Lung microvascular endothelial cell (primary cell): ENCODE data around the gene ZFP36L2. TPM values are rescaled to one million over a fixed set of nuclear protein-coding genes. Genes with fewer than 3 reads are reported as not detected.

Experiments used
- DNase-seq, 2 donors: peaks; one replicate each; pipeline versions ENCODE4 v3.0.0 to v3.0.0-alpha.2; 2010; ENCODE audit warnings: low read depth in 2 of 2
- total RNA-seq: library from RNA; depleted of rRNA; stranded (reverse); fragments of >200 nt; gene quantifications from 2 replicates; pipeline ENCODE4 v1.2.1, GENCODE V29; 2014

Gene ZFP36L2
- total RNA-seq, 1 donor from 2014 or later: 7.7 TPM

DNA sequence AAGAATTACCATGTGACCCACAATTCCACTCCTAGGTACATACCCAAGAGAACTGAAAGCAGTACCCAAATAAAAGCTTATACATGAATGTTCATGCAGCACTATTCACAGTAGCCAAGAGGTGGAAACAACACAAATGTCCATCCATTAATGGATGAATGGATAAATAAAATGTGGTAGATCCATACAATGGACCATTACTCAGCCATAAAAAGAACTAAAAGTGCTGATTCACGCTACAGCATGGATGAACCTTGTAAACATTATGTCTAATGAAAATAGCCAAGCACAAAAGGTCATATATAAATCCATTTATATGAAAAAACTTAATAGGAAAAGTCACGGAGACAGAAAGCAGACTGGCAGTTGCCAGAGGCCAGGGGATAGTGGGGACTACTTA is 23.6 kb upstream of the ZFP36L2 start:
- no peak for DNase-seq

DNA sequence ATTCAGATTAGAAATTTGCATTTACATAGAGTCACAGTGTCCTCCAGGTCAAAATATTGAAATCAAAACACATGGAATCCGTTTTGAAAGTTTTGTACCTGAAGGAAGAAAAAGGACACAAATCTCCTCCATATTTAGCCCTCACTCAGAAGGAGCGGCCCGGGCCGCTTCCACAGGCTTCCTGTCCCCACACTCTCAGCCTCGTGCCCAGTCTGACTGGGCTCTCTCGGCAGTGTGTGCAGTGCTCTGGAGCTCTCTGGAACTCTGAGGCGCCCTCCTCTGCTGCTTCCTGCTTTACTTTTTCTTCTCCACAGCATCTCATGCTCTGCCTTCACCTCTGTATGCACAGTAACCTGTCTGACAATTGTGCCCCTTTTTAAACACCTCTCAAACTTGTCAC is 22.2 kb upstream of the ZFP36L2 start:
- no peak for DNase-seq

DNA sequence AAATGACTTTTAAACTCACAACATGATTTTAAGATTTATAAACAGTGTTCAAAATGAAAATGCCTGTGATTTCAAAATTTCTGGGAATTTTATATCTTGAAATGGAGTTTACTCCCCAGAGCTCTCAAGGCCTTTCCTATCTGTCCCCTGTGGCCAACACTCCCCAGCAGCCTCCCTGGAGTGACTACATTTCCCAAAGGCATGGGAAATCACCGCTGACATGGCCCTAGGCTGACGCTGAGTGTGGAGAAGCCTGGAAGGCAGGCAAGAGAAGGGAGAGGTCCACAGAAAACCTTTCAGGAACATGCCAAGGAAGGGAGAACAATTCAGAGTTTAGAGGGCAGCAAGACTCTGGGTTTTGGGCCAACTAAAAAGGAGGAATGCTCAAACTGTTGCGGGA is 20.2 kb upstream of the ZFP36L2 start:
- no peak for DNase-seq

DNA sequence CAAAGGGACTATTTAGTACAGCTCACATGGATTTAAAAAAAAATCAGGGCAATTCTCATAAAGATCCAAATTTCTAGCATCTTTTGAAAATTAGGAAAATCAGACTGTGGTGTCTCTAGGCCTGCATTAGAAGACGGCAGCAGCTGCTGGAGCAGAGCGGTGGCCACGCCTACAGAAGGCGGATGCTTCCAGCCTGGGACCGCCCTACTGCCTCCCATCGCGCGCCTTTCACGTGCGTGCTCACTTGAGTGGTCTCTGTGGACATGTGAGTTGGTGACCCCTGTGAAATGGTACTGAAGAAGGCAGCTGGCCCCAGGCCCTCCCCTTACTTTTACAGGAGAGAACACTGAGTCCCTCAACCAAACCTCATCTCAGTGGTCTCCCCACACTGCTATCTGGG is 15.2 kb upstream of the ZFP36L2 start:
- DNase-seq: no peak

DNA sequence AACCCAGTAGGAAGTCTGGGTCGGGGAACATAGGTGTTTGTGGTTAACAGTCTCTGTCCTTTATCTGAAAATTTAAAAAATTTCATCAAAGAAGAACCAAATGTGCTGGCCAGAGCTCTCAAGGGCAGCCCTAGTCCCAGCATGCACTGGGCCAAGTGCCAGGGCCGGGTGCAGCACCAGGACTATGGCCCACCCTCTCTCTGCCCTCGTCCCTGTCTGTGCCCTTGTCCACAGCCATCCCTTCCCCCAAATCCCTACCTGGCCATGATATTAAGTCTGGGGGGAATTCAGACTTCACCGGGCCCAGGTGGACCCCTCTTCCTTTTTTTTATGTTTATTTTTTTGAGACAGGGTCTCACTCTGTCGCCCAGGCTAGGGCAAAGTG is 14.4 kb upstream of the ZFP36L2 start:
- DNase-seq: no peak

DNA sequence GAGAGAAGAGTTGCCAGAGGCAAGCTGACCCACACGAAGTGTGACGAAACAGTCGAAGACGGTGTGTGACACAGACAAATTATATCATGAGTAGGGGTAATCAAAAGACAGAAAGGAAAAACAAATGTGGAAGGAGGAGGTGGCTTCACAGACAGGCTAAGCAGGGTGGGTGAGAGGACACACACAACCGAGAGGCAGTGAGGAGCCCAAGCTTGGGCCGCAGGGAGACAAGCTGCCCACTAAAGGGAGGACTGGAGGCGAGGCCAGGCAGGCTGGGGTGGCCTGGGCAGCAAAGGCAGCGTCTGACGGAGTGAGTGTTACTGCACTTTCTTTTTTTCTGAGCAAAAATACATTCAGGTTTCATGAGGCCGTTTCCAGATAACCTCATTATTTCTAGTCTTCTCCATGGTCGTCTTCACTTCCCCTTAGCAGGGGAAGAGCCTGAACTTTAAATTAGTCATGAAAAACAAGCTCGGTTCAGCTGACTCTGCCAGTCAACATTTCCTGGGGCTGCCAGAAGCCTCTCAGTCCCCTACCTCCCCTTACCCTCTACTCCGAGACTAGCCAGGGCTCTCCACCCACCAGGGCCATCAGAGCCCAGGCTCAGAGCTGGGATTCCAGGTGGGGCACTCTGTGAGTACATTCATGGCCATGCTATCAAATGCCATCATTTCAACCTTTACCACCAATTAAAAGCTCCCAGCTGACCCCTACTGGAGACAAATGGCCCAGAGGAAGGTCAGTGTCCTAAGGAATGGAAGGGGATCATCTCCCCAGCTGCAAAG is 13.8 kb upstream of the ZFP36L2 start:
- no peak for DNase-seq

DNA sequence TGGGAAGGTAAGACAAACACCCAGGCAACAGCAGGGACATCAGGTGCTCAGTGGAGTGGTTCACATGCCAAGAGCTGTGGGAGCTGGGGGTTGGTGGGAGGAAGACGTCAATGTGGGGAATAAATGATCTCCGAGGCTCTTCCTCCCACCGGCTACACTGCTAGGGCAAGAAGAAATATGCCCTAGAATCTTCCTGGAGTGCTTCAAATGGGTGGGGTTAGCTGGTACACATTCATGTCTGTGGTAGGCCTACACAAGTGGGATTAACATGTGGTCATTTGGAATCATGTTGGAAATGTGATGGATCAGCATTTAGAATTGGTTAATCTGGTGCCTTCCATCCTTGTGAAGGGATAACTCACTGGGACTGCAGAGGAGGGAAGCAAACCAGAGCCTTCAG is 12.4 kb upstream of the ZFP36L2 start:
- DNase-seq: no peak

DNA sequence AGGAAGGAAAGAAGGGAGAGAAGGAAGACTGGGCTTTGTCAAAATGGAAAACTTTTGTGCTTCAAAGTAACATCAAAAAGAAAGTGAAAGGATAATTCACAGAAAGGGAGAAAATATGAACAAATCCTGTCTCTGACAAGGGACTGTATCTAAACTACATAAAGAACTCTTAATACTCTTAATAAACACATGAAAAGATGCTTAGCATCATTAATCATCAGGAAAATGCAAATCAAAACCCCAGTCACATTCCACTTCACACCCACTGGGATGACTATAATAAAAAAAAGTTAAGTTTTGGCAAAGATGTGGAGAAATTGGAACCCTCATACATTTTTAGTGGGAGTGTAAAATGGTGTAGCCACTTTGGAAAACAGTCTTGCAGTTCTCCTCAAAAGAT is 11.8 kb upstream of the ZFP36L2 start:
- no peak for DNase-seq

DNA sequence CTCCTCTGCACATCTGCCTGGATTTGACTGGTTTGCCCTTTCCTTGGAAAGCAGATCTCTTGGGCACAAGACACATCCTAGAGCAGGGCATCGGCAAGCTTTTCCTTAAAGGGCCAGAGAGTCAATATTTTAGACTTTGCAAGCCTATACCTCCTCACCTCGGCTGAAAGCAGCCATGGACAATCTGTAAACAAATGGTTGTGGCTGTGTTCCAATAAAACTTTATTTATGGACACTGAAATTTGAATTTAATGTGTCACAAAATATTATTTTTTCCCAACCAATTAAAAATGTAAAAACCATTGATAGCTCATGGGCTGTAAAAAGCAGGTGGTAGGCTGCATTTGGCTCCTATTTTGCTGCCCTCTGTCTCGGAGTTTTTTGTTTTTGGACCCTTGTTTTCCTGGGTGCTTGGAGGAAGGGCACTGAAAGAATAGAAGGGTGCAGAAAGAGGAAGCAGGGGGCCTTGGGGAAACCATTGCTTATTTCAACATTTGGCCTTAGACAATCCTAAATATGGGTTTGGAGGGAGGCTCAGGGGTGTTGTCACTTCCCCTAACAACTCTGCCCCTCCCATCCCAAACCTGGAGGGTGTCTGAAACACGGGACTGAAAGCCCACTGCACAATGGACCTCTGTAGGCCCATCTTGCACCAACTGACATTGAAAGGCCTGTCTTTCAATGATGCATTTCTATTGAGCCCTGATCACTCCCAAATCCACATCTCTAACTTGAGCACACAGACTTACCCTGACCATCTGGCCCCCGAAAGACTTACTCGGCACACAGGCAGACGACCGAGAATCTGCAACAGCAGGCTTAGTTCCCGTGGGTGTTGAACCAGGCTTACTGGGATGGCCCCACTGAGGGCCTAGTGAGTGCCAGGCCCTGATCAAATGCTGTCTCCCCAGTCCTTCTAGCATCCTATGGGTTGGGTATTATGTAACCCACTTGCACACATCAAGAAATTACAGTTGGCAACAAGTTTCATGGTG is 7.1 kb upstream of the ZFP36L2 start:
- no peak for DNase-seq

DNA sequence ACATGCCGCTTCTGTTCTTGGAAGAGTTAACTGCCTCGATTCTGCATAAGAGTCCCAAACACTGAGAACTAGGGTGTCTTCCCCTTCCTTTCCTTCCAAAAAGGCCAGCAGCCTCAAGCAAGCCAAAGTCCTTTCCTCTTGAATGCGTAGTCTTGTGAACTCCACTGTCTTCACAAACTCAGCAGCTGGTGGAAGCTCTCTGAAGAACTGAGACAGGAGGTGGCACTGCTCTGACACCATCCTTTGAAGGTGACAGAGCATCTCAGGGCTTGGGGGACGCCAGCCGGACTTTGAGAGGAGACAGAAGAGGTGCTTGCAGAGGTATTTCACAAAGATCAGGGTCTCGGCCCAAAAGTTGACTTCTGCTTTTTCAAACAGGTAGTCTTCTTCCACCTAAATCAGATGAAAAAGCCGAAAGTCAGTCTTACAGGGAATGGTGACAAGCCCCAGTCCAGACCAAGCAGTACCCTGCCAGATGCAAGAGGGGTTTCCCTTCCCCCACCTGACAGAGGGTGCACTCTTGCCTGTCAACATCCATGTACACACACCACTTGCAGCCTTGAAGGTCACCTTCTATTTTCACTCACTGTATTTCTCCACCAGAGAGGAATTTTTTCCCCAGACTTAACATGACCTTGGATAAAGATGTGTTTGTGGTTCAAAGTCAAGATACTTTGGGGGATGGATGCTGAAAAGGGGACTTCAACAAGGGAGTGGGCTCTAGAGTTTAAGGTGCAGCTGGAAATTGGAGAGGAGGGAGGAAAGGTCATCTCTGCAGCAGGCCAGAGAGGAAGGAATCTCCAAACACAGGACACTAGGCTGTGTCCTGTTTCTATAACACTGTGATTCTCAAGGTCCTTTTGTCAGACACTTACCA is 4.8 kb upstream of the ZFP36L2 start:
- DNase-seq: no peak

DNA sequence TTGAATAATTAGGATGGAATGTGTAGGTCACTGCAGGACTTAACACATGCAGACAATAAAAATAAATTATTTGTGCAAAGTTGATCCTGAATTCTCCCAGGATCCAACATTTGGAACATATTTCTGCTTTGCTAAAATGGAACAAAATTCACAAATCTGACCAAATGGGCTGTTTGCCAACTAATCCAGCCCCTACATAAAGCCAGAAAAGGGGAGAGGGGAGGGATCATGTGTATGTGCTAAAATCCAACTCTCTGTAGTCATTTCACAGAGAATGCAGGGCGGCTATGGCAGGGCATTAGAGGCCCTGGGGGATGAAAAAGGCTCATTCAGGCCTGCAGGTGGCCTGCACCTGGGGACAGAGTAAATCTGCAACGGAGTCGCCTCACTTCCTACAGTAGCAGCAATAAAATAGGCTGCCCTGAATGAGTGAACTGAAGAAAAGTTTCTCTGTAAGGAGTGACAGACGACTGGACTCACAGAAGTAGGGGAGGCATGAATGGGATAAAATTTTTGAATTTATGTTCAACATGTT is 4.0 kb upstream of the ZFP36L2 start:
- DNase-seq: no peak

DNA sequence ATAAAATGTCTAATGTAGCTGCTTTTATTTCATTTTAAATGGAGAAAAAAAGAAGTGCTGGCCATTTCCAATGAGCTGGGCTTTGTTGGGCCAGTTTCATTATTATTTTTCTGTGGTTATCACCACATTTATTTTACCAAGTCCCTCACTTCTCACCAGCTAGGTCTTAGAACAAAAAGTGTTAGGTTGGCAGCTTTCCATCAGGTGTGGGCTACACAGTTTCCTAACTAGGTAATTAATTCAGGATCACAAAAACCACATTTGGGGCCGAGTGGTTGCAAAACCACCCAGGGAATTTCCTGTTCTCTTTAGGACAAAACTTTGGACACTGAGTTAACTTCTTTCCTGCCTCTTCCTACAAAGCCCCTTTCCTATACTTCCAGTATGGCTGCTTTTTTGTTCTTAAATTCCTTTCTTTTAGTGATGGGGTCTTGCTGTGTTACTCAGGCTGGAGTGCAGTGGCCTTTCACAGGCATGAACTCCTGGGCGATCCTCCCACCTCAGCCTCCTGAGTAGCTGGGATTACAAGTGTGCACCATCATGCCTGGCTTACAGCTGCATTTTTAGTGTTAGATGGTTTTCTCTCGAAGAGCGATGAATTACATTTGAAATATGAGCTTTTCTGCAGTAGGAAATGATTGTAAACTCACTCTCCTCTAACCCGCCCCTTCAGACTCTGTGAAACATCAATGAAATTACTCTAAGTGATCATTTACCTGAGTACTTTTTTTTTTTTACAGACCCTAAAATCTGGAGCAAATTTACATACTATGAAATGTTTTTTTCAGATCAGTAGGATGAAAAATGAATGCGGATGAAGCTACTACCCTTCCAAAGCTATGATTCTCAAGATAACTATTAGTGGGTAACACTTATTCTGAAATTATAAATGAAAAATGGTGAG is 2.6 kb upstream of the ZFP36L2 start:
- peak in 1 of 2 donors; percentile 17 for DNase-seq

DNA sequence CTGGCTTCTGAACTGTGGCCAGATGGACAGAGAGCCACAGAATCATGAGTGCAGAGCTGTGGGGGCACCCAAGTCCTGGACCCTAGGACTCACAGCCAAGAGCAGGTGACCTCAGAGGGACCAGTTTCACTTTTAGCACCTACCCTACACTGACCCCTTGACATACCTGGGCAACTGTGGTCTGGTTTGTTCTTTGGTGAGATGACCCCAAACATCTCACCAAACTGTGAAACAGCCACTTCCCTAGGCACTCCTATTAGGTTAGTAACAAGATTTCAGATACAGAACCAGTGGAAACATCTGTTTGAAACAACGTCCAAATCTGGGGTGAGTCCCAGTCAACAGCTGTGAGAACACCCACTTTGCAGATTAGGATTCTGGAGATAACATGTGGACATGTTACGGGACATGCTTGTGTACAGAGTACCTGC is 1.9 kb upstream of the ZFP36L2 start:
- peak in 1 of 2 donors; percentile 26 for DNase-seq

DNA sequence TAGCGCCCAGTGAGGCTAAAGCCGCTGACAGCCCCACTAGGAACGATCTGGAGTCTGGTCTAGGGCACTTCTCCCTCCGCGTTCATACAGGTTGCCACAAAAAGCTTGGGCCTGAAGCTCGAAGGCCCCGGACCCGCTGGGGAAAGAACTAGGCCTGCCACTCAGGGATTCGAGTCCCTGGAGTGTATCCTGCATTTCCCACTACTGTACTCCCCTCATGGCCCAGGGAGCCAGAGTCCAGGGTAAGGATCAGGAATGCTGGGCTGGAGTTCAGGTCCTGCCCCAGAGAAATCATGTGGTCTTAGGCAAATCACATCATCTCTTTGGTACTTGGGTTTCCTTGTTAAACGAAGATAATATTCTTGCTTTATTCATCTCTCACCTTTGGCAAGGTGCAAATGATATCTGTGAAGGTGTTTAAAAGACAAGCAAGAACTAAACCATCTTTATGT is 1.4 kb upstream of the ZFP36L2 start:
- no peak for DNase-seq

DNA sequence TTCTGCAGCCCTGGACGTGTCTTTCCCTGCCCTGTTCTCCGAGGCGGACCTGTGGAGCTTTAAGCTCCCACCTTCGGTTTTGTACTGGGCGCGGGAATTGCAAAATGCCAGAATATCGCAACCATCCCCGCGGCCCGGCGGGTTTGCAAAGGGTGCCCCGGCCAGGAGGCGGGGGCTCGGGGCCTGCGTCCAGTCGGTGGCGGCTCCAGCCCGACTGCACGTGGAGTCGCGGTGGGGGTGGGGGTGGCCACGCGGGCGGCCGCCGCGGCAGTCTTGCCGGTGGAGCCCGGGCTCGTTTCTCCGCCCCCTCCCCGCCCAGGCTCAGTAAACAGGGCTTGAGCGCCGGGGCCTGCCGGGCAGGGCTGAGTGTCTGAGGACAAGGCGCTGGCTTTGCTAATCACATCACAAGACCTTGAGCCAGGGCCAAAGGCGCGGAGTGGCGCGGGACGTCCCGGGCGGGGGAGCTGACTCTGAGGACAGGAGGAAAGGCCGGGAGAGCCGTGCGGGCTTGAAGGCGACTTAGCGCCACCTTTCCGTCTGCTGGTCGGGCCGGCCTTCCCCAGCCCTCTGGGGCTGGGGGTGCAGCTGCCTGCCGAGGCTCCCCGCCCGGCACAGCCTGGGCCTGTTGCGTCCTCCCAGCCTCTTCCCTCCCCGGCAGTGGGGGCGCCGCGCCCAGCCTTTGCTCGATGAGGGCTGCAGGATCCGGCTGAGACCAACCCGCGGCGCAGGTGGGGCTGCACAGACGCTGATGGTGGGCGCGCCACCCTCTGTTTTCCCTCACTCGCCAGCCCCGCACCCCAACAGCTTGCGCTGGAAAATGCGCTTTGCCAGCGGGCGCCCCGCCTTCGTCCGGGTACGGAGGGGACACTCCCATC is 786 bp upstream of the ZFP36L2 start:
- peak; percentile 82 to 83 for DNase-seq

DNA sequence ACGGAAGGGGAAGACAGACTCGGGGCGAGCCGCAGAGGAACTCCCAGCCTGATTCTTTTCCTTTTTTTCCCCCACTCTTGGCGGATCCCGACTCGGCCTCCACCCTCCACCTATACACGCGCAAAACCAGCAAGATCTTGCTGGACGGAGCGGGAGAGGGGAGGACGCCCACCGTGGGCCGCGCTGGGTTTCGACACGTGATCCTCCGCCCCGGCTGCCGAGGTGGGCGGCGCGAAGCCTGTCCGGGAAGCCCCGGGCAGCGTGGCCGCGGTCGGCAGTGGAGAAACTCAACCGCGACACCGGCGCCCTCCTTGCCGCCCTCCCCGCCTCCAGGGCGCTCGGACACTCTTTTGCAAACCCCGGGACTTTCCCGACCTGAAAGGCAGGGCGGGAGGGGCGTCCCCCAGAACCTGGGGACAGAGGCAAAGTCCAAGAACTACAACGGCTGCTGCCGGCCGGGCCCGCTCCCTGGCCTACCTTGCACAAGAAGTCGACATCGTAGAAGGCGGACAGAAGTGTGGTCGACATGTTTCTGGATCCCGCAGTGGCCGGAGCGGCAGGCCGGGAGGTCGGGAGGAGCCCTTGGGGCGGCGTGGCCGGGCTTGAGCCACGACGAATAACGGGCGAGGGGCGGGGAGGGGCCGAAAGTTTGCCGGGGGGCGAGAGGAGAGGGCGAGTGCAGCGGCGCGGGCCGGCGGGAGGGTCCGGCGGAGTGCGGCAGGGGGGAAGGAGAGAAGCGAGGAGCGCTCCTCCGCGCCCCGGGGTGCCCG is 433 bp downstream of the ZFP36L2 start:
- peak; percentile 80 to 86 for DNase-seq

DNA sequence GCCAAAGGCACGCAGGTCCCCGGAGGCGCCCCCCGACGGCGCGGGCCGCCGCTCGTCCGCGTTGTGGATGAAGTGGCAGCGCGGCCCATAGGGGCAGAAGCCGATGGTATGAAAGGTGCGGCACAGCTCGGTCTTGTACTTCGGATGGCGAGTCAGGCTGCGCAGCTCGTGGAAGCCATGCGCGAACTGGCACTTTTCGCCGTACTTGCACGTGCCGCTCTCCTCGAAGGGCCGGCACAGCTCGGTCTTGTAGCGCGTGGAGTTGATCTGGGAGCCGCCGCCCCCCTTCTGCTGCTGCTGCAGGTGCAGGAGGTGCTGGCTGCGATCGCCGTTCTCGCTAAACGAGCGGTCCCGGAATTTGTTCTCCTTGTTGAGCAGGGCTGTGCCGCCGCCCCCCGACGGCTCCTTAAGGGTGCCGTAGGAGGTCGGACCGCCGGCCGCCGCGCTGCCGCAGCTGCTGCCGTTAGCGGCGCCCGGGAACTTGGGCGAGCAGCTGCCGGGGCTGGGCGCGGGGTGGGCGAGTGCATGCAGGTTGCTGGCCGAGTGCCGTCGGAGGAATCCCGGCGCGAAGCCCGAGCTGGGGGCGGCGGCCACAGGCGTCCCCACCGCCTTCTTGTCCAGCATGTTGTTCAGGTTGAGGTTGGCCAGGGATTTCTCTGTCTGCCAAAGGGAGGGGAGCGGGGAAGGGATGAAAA is 1.2 kb downstream of the ZFP36L2 start:
- DNase-seq: peak; percentile 79 to 82
